HG03378 (cell line): Measurements from ENCODE around the gene MIB2.

ENCODE experiments used
- ATAC-seq: cut with Tn5 transposase; IDR thresholded peaks from one replicate; pipeline ENCODE4 v1.9.1; 2021; ENCODE audit warnings: mild to moderate bottlenecking, moderate library complexity; ENCODE audit not compliant: unreplicated experiment

Gene MIB2

DNA sequence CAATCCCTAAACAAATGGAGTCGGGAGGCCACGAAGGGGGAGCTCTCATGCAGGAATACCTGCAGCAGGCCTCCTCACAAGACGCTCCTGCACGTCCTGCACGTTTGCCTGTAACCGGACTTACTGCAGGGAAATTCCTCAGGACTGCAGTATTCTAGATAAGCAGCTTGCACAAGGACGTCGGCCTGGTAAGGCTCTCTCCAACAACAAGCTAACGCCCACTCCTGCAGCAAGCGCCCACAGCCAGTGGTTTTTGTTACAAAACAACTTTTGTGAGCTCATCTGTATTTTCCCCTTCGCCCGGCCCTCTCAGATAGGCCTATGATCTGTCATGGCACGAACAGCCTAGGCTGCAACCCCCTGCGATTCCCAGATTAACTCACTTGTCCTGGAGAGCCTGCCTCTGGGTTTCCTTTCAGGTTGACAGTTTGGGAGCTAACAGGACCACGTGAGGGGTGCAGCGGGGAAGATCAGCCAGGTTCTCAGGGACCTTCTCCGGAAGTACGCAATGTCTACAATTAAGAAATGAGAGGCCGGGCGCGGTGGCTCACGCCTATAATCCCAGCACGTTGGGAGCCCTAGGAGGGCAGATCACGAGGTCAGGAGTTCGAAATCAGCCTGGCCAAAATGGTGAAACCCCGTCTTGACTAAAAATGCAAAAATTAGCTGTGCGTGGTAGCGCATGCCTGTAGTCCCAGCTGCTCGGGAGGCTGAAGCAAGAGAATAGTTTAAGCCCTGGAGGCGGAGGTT is 921 bp upstream of the MIB2 start:
- no peak for ATAC-seq

DNA sequence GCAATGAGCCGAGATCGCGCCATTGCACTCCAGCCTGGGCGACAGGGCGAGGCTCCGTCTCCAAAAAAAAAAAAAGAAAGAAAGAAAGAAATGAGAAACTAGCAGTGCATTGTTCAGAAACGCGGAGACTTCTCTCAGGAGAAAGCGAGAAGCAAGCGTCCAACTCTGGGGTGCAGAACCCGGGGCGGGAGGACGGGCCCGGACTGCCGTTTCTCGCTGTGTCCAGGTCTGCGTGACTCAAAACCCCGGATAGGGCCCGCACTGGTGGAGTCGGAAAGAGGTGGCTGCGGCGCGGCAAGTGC is 395 bp upstream of the MIB2 start:
- no peak for ATAC-seq

DNA sequence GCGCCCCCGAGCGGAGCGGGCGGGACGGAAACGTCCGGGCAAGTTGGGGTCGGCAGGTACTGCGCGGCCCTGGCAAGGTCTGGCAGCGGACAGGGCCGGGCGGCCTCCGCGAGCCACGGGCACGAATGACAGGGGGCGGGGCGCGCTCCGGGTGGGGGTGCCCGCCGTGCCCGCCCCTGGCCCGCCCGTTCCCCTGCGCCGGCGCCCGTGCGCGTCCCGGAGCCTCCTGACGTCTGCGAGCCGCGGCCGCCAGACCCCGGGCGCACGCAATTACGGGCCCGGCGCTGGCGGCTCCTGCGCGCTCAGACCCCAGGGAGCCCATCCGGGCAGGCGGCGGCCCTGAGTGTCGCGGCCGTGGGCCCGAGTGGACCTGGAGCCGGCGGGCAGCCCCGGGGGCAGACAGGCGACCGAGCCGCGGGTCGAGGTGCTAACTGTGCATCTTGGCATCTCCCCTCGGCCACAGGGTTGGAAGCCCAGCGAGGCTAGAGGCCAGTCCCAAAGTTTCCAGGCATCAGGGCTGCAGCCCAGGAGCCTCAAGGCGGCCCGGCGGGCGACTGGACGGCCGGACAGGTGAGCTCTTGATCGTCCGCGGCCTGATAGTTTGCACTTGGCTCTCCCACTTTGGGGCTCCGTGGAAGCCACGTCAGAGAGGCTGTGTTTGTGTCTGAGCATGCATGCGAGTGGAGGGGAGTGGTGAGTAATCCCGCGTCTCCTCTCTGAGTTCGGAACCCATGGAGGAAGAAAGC is 918 bp downstream of the MIB2 start:
- ATAC-seq = peak; percentile 10

DNA sequence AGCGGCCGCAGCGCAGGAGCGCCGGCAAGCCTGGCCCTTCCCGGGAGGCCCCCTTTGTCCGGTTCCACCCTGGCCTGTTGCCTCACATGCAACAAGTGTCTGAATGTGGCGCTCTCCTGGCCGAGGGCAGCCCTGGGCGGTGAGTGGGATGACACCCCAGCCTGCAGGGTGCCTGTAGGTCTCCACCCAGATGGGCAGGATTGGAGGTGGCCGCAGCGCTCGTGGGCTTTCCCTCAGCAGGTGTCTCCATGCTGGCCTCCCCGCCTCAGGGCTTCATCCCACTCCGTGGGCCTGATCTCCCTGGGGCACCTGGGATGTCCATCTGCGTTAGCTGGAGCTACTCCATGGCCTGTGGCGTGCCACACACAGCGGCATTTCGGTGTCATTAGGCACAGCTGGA is 1.5 kb downstream of the MIB2 start:
- no peak for ATAC-seq

DNA sequence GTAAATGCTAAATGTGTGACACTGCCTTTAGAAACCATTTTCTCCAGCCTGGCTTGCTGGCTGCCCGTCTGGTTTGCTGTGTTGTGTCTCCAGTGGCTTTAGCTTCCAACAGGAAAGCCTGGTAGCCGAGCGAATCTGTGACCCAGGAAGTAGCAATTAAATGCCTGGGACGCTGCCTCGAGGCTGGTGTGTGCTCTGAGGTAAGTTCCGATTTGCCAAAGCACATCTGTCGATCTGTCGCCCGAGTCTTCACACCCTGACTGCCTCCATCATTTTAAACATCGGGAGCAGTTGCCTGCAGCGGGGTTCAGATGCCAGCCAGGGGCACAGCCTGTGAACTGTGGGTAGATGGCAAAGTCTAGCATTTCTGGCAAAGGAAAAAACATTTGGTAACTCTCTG is 2.2 kb downstream of the MIB2 start:
- no peak for ATAC-seq

DNA sequence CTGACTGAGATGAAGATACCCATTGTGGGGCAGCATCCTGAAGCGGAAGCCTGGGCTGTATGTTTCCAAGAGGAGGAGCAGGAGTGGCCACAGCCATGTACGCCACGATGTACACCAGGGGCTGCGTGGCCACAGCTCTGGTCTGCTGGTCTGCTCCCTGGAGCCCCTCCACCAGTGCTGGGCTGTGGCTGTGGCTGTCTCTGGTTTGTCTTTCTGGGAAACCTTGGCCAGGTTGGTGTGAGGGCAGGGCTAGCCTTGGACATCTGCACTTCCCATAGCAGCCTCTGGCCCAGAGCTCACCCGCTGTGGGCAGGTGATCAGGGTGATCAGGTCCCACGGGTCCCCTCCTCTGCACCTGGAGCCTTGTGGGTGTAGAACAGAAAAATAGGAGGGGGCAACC is 2.6 kb downstream of the MIB2 start:
- ATAC-seq = no peak

DNA sequence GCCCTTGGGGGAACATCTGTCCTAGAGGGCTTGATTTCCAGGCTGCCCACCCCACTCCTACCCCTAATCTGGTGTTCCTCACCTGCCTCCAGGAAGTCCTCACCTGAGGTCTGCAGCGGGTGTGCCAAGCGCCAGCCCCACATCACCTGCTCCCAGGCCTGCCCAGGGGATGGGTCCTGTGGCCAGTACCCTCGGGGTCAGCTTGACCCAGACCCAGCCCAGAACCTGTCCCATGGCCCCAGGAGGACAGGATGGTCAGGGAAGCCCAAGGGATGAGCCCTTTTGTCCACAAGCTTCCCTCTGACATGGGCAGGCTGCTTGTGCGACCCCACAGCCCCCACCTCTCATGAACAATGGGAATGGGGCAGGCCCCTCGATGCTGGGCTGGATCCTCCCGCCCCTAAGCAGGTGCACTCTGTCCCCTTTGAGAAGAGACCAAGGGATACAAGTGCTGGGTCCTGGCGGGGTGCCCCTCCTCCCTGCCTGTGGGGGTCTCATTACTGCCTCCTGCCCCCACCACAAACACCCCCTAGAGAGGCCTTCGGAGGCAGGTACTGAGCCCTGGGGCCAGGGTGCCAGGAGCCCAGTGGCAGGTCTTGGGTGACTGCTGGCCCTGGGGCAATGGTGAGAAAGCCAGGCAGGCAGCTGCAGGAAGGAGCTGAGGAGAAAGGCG is 3.2 kb downstream of the MIB2 start:
- ATAC-seq = no peak

DNA sequence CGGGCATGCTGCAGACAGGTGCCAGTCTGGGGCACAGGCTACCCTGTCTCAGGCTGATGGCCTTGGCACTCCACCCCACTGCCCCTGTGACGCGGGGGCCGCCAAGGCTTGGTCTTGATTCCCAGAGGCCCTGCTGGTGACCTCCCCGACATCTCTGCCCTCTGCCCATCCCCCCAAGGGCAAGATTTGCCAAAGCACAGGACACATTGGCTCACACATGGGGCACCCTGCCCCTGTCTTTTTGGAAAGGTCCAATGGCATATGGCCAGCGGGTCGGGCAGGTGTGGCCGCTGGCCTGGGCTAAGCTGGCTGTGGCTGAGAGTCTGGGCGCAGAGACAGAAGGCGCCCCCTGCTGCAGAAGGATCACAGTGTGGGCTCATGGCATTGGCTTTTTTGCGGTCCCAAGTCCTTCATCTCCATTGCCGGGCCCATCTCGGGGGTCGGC is 4.6 kb downstream of the MIB2 start:
- ATAC-seq = no peak

DNA sequence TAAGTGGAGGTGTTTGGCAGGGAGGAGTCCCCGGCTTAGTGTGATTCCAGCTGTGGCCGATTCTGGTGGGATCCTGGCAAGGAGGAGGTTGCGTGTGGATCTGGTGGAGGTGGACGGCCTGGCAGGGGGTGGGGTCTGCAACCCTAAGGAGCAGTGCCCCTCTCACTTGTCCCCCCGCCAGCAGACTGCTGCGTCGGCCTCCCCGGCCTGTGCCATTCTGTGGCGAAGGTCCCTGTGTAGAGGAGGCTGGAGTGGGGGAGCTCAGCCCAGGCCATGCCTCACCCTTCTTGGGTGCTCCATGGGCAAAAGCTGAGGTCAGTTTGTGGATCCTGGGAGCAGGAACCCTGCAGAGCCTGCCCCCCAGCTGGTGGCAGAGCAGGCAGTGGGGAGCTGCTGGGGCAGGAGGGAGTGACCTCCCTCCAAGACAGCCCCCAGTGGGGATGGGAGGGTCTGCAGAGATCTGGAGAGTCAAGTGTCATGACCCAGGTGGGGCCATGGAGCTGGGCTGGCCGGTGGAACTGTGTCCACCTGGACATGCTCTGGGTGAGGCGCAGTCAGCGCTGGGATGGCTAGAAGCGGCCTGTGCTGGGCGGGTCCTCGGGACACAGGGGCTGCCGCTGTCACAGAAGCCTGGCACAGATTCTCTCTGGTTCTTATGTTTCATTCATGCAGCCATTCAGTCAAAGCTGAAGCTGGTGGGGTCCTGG is 5.3 kb downstream of the MIB2 start:
- no peak for ATAC-seq

DNA sequence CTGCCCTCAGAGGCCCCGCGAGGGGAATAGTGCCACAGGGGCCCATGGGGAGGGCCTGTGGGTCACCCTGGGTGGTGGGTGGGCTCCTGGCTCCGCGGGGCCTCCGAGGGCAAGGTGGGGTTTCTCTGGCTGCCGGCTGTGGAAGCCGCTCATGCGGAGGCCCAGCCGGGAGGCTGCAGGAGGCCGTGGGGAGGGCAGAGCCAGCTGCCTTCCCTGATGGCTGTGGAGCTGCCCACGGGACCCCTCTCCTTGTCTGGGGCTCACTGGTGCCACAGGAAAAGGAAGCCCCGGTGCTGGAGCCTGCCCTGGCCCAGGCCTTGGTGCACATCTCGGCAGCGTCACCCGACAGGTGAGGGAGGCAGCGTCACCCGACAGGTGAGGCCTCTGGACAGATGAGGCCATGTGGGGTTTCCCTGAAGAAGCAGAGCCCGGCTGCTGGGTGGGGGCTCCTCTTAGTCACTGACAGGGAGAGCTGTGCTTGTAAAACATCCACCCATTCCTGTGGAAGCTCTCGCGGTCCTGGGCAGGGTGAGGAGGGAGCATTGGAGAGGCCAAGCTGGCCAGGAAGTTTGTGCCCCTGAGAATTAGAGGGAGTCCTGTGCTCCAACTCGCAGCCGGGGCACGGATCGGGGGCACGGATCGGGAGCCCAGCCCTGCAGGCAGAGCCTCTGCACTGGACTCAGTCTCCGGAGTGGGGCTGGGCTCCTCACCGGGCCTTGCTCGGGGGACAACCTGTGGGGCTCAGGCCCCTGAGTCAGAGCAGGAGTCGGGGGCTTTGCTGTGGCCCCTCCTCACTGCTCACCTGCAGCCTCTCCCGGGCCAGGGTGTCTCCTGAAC is 6.1 kb downstream of the MIB2 start:
- no peak for ATAC-seq

DNA sequence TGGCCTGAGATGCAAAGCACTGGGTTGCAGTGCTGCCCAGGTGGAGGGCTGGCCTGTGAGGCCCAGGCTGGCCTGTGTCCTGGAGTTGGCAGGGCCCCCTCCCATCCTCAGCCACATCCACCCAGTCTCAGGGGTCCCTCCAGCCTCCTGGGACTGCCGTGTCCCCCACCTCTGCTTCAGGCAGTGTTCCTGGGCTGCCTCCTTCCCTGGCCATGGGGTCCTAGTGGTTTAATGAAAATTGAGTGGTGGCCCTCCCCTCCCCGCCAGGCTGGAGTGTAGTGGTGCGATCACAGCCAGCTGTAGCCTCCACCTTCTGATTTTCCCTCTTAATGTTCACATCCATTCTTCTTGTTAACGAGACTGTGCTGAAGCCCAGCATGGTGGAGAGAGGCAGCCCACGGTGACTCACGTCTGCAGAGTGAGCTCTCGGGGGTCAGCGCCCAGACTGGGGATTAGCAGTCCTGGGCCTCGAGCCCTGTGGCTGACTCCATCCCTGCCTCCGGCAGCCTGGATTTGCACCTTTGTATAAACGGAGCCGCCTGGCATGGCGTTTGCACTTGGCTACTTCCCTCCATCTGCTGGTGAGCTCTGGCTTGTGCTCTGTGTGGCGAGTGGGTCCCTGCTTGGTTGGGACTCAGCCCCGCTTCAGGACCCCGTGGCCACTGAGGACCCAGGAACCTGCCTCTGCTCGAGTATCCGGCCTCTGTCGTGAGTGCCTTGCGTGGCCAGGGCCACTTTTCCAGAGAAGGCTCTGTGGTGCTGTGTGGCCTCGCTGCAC is 6.9 kb downstream of the MIB2 start:
- no peak for ATAC-seq

DNA sequence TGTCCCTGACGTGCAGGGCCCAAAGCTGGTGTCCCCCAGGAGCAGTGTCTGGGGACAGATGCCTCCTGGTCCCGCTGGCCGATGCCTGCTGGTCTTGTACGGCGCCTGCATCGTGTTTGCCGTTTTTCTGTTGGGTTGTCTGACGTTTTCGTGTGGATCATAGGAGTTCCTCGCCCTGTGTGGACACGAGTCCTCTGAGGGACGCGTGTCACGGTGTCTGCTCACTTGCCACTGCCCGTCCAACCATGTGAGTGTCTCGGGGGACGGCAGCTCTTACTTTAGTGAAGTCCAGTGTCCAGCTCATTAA is 7.4 kb downstream of the MIB2 start:
- no peak for ATAC-seq

DNA sequence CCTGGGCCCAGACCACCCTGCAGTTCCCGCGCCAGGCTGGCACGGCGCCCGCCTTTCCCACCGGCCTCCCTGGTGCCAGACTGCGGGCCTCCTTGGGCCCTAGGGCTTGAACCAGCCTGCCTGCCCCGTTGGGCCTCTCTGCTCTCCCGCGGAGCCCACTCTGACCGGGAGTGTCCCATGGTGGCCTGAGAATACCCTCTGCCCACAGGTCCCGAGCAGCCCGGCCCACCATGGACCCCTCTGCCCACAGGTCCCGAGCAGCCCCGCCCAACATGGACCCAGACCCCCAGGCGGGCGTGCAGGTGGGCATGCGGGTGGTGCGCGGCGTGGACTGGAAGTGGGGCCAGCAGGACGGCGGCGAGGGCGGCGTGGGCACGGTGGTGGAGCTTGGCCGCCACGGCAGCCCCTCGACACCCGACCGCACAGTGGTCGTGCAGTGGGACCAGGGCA is 7.9 kb downstream of the MIB2 start:
- ATAC-seq = no peak

DNA sequence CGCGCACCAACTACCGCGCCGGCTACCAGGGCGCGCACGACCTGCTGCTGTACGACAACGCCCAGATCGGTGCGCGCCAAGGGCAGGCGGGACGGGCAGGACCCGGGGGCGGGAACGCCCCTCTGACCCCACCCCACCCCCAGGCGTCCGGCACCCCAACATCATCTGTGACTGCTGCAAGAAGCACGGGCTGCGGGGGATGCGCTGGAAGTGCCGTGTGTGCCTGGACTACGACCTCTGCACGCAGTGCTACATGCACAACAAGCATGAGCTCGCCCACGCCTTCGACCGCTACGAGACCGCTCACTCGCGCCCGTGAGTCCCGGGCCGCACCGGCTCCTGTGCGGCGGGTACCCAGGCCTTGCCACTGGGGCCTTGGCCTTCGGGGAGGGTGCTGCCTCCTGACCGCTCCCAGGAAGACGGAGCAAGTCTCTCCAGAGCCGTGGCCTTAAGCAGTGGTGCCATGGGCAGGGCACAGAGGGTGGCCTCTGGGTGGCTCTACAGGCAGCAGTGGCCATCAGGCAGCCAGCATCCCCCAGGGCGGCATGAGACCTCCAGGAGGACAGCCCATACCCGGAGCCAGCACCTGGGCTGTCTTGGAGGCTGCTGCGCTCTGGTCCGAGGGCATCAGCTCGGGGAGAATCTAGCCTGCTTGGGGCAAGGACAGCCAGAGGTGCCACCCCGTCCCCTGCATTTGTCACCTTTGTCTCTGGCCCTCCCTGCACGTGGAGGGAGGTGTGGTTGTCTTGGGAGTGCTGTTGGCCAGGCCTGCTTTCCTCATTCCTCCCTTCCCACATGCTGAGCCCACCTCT is 8.5 kb downstream of the MIB2 start:
- ATAC-seq = no peak

DNA sequence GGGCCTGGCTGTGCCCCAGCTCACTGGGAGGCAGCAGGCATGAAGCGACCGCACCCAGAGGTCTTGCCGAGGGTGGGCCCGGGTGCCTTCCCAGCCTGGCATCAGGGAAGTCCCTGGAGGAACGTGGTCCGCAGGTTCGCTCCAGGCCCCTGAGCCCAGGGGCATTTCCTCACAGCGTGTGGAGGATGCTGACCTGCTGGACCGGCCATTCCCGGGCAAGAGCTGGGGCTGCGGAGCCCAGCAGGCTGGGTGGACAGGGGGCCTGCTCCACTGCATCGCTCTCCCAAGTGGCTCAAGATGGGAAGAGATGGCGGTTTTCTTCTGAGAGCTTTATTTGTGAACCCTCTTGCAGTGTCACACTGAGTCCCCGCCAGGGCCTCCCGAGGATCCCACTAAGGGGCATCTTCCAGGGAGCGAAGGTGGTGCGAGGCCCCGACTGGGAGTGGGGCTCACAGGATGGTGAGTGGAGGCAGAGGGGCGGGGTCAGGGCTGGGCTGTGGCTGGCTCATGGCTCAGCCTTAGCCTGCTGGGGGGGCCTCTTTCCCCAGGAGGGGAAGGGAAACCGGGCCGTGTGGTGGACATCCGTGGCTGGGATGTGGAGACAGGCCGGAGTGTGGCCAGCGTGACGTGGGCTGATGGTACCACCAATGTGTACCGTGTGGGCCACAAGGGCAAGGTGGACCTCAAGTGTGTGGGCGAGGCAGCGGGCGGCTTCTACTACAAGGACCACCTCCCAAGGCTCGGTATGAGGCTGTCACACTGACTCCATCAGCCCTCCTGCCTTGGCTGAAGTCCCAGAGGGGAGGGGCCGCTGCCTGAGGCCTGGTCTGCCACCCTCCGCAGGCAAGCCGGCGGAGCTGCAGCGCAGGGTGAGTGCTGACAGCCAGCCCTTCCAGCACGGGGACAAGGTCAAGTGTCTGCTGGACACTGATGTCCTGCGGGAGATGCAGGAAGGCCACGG is 9.4 kb downstream of the MIB2 start:
- ATAC-seq = no peak

DNA sequence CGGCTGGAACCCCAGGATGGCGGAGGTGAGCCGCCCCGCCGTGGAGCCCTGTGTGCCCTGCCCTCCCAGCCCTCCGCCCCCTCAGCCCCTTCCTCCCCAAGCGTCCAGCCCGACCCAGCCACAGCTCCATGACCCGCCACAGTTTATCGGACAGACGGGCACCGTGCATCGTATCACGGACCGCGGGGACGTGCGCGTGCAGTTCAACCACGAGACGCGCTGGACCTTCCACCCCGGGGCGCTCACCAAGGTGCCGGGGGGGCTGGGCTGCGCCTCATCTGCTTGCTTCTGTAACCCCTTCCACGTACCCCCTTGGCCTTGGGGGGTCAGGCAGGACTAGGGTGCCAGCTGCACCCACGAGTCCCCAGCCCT is 10.1 kb downstream of the MIB2 start:
- no peak for ATAC-seq

DNA sequence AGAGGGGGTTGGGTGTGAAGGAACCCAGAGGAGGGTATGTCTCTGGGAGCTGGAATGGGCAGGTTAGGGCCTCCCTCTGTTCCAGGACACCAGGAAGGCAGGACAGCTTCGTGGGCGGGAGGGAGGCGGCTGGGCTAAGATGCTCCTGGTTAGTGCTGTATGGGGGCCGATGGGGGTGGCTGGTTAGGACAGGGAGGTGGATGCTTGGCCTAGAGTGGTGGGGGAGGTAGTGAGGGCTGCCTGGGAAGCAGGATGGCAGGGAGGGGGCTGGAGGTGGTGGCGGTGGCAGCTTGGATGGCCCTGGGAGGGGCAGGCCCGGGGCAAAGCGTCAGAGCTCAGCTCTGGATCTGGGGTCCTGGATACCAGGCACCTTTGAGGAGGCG is 10.5 kb downstream of the MIB2 start:
- no peak for ATAC-seq
